NCI-H187 (cell line): ENCODE data around the gene ARHGAP10.

Experiments used
- DNase-seq, 2 experiments: peaks; one replicate each; lab custom pipeline; 2025; lab: John Stamatoyannopoulos, UW

Gene ARHGAP10

DNA sequence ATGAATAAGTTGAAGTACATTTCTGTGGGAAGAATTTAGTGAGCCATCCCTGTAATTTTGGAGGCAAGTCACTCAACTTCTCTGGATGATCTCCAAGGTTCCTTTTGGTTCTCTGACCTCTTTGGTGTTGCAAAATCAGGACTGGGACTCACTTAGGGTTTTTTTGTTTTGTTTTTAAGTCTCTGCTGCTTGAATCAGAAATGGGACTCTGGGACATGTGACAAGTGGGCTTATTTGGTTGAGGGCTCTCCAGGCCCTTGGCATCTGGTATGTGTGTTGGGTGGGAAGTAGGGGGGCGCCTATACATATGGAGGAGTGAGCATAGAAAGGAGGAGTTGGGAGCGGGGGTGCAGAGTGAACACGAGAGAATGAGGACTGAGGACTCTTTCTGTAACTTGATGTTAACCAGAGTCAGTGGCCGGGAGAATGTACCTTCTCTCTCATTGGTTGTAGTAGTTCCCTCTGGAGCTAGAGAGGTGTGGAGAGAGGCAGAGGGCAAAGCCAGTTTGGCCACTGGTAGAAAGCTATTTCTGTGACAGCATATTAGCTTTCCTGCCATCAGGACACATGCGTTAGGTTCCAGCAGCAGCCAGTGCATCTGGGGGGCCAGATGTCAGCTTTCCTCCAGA lies 1.9 kb downstream of the ARHGAP10 start:
- DNase-seq = no peak

DNA sequence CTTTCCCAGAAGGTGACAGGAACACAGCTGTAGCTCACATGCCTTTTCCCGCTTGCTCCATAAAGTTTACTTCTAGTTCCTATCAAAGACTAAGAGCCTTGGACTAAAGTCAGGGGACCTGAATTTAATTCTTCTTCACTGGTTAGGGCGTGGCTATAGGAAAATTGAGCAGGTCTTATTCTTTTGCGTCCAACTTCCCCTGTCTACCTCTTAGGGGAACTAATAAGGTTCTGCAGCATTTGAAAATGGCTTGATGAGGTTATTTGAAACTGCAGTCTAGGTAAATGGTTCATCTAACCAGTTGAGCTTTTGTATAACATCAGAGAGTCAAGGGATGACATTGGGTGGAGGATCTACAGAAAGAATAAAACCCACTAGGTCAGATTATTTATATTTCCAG lies 2.6 kb downstream of the ARHGAP10 start:
- no peak for DNase-seq

DNA sequence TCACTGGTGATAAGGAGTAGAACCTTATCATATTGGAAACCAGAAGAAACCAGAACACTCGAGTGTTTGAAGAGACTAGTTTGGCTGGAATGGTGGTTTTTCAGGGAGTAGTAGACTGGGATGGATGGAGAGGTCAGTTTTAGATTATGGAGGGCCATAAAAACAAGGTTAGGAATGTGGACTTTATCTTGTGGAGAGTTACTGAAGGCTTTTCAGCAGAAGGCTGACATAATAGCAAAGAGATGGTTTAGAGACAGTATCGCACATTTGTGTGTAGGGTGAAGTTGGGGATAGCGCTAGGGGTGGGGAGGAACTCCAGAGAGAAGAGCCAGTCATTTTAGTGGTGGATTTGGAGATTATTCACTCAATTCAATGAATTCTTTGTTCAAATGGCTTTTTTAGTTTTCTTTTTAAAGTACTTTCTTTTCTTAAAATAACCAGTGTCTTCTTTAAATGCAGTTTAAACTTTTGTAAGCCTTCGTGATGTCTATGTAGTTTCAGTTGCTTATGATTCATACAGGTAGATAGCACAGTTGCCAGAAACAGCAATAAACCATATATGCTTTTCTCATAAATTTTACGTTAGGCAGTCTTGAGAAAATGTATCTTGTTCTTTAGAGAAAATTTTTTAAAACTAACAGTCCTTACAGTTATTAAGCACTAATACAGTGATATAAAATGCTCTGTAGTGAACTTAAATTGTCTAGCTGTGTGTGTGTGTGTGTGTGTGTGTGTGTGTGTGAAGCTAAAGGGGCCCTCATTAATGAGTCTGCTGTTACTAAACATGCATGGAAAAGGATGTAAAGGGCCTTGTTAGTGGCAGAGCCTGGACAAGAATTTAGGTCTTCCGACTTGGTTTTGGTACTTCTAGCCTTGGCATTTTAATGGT lies 3.8 kb downstream of the ARHGAP10 start:
- DNase-seq = no peak

DNA sequence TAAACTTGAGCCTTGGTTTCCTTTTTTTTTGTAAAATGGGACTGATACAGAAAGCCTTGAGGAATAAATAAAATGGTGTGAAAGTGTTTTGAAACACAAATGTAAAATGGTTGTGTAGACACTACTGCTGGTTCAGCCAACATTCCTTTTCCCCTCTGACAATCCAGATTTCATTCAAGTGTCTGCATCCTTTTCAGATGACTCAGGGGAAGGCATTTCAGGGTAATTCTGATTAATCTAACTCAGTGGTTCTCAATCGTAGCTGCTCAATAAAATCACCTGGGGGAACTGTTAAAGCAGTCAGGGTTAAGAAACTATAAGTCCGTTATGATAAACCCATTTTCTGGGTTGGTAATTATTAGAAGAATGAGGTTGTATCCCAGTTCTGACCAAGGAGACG lies 4.6 kb downstream of the ARHGAP10 start:
- no peak for DNase-seq

DNA sequence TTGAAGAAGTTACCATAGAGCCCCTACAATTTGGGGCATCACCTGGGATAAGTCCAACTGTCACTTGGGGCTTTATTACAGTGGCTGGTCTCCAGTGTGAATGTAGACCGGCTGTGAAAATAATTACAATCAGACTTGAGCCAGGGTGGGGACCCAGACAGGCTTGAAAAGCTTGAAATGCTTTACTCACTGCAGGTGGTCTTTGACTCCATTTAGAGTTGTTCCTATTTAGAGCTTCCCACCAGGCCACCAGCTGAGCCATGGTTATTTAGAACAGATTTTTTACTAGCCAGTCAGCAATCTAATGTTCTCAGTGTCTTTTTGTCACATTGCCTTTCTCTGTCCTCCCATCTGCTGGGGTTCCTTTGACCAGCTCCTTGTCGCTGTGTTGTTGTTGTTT lies 5.7 kb downstream of the ARHGAP10 start:
- no peak for DNase-seq

GRCh38 chr4:147739239-147739823 lies 7.4 kb downstream of the ARHGAP10 start:
- no peak for DNase-seq

GRCh38 chr4:147740176-147740575 lies 8.3 kb downstream of the ARHGAP10 start:
- DNase-seq = no peak

- DNase-seq = no peak
Observed at GRCh38 chr4:147741190-147741788, 9.4 kb downstream of the ARHGAP10 start.

DNA sequence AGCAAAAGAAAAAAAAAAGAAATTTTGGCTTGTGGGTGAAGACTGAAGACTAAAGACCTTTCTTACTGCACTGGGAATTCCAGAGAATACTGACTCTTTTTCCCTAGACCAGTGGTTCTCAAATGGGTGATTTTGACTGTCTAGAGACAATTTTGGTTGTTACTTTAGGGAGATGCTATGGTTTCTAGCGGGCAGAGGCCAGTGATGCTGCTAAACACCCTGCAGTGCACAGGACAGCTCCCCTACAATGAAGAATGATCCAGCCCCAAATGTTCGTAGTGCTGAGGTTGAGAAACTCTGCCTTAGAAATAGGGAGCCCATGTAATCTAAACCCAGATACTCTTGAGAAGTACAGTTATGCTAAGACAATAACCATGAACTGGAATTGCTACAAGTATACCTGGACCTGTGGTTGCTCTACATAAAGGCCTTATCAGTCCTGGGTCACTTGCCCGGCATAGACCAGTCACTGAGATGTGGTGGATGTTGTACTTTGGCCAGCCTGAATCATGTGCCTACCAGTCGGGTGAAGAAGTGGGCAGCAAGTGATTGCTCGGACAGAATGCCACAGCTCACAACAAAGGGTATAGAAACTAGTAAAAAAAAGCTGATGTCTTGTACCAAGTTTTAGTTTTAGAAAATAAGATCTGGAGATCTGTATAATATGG lies 16.0 kb downstream of the ARHGAP10 start:
- no peak for DNase-seq

DNA sequence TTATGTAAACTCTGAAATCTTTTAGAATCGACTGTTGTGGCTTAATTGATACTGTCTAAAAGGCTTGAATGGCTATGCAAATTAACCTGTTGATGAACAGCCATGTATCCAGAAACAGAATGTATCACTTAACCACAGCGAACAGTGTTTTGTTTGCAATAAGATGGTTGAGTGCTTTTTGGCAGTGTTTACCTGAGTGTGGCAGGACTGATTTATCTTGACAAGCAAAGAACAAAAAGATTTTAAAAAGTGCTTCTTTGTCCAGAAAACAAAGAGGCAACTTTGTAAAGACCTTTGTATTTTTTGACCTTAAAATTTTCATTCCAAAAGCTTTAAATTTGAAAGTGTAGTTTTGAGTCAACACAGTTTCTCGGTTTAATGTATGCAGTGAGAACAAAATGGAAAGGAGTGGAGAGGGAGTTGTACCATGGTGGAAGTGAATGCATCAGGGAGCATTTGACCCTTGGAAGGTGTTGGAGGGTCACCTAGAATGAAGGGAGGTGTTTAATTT lies 18.0 kb downstream of the ARHGAP10 start:
- DNase-seq = peak in 1 of 2 experiments; percentile 21

DNA sequence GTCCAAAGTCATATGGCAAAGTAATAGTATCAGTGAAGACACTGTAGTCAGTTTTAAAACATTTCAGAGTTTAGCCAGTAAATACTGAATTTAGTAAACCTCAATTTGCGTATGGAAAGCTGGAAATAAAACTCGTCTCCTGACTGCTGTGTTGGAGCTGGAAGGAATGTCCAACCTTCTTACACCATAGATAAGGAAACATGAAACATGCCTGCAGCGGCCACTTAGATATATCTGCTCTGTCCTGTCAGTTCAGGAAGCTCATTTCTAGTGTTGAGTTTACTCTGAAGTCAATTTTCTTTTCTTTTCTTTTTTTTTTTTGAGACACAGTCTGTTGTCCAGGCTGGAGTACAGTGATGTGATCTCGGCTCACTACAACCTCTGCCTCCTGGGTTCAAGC lies 21.2 kb downstream of the ARHGAP10 start:
- DNase-seq = no peak

DNA sequence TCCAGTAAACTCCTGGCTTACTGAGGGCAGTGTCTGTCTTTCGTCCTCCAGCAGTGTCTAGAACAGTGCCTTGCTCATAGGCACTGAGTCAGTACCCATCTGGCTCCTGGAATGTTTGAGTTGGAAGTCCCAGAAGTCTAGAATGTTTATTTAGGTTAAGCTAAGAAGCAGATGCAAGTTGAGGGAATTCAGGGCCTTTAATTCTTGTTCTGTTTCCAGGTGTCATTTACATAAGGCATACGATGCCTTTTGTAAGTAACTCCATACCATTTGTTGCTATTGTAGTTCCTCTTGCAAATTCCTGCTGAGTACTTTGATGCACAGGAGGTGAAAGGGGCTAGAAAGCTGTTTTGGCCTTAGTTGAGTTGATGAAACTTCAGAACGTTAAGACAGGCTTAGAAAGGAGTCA lies 22.2 kb downstream of the ARHGAP10 start:
- DNase-seq = no peak

DNA sequence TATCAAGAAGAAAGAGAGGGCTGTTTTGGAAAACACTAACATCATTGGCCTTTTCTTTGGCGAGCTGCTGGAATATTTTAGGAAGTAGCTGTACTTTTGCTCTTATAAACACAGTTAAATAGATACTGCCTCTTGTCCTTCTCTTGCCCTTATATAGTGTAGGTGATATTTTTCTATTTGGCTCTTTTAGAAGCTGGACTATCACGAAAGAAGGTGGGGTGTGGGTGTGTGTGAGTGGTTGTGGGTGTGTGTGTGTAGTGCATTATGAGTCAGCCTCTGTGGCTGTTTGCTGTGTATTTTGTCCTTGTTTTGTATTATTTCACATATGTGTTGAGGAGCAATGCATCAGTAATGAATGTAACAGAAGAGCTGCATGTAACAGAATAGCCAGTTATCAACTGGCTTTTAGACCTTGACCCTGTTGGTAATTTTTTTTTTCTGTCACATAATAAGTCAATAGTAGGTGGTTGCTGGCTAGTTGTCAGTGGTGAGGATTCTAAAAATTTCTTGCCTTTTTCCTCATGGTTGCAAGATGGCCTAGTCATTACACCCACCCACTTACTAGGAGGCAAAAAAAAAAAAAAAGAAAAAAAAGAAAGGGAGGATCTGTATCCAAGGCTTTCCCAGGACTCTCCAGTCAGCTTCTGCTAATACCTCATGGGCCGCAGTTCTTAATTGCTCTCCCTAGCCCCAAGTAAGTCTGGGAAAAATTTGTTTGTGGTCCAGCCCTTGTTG lies 23.8 kb downstream of the ARHGAP10 start:
- no peak for DNase-seq

- DNase-seq = no peak
Observed at GRCh38 chr4:147756417-147756816, 24.5 kb downstream of the ARHGAP10 start.

DNA sequence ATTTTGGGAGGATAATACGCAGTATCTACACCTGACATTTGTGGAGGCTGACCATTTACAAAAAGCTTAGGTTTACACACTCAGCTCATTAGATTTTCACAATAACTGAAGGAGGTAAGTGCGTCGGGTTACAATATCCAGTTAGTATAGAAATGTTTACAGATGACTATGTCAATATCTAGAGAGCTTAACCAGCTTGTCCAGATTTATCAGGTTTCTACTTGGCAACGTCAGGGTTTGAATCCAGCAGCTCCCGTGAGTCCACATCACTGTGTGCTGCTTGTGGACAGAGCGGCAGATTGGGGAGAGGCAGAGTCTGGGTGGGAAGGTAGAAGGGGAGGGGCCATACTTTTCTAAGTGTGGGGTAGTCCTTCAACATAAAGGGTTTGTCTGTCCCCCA lies 28.3 kb downstream of the ARHGAP10 start:
- DNase-seq = no peak

- no peak for DNase-seq
Observed at GRCh38 chr4:147760695-147761094, 28.8 kb downstream of the ARHGAP10 start.

DNA sequence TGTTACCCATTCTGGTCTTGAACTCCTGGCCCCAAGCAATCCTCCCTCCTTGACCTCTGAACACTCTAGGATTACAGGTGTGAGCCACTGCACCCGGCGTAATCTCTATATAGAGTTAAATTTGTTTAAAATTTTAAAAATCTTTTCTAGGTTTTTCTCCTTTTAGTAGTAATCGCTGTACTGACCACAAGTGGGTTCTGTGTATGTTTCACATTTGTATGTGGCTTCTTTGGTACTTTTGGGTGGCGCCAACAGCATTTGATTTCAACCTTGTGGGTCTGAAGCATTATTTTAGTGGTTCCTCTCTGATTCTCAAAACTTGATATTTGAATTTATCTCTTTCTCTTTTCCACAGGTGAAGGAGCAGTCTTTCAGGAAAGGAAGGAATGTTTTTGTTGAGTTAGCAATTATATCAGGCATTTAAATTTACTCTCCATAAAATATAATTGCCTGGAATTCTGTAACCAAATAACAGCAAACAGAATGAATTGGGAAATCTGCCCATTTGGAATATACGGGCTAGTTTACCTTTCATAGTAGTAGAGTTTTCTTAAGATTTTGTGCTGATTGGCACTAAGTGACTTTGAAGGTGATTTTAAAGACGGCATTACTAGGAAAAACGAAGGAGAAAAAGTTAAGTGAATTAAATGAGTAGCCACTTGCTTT lies 29.5 kb downstream of the ARHGAP10 start:
- no peak for DNase-seq

DNA sequence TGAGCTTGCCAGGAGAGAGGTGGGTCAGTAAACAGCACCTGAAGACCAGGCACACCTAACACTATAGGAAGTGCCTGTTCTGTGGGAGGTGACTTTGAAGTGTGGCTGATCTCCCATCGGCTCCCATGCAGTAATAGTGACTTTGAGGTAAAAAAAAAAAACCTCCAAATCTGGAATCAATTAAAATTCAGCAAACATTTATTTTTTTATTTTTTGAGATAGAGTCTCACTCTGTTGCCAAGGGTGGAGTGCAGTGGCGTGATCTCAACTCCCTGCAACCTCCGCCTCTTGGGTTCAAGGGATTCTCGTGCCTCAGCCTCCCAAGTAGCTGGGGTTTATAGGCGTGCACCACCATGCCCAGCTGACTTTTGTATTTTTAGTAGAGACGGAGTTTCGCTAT lies 32.4 kb downstream of the ARHGAP10 start:
- no peak for DNase-seq

GRCh38 chr4:147765121-147765529 lies 33.2 kb downstream of the ARHGAP10 start:
- no peak for DNase-seq

- no peak for DNase-seq
Observed at GRCh38 chr4:147768113-147768512, 36.2 kb downstream of the ARHGAP10 start.

- no peak for DNase-seq
Observed at GRCh38 chr4:147769386-147769785, 37.5 kb downstream of the ARHGAP10 start.
